HepG2 (cell line): Measurements from ENCODE around the gene ZMAT2. TPM values are rescaled to one million over a fixed set of nuclear protein-coding genes. Genes with fewer than 3 reads are reported as not detected.

Experiments used
- GATA4 ChIP-seq: sonication (generic); IDR thresholded peaks from 2 replicates; pipeline ENCODE4 v1.6.1; 2016; ENCODE audit warnings: antibody characterized with exemption, low read depth, borderline replicate concordance
- SRSF4 ChIP-seq: fragments of 200-400 bp; formaldehyde crosslinking; IDR thresholded peaks from one replicate; pipeline ENCODE4 v1.6.1; 2018; ENCODE audit warnings: mild to moderate bottlenecking, low read depth, low read length, moderate library complexity; ENCODE audit not compliant: poor library complexity, severe bottlenecking
- TP53 ChIP-seq: sonication (generic); formaldehyde crosslinking; conservative IDR thresholded peaks from 2 replicates; pipeline ENCODE4 v1.4.0; 2020; ENCODE audit warnings: missing genetic modification reagents
- YEATS2 ChIP-seq: sonication (generic); formaldehyde crosslinking; IDR thresholded peaks from 2 replicates; pipeline ENCODE4 v1.4.0; 2020; ENCODE audit warnings: missing genetic modification reagents, borderline replicate concordance
- ZNF556 ChIP-seq: sonication (generic); formaldehyde crosslinking; IDR thresholded peaks from 2 replicates; pipeline ENCODE4 v1.4.0; 2020; ENCODE audit warnings: mild to moderate bottlenecking, missing genetic modification reagents, borderline replicate concordance
- polyA plus RNA-seq, 8 experiments: library from polyadenylated mRNA; depleted of rRNA in 3 of 8; stranded (reverse) in 7 of 8; unstranded in 1 of 8; fragments of >200 nt; fragmentation: Illumina TruSeq in 4 of 8; extraction: Trizol in 4 of 8; gene quantifications; 2 replicates each; pipeline versions ENCODE4 v1.2.1 to v1.2.3, GENCODE V29; 2011 to 2016; ENCODE audit warnings: low read depth in 4 of 8, missing spikeins in 1 of 8, mixed read lengths in 1 of 8; ENCODE audit not compliant: insufficient read depth in 1 of 8
- total RNA-seq, 5 experiments: library from RNA; depleted of rRNA; stranded (reverse); fragments of >200 nt; fragmentation: Illumina TruSeq; extraction: Trizol; gene quantifications; 2 replicates each; pipeline ENCODE4 v1.2.3, GENCODE V29; 2016; ENCODE audit warnings: low read depth in 1 of 5
- TF ChIP-seq, protein P1 (sequence below): sonication (generic); formaldehyde crosslinking; IDR thresholded peaks from 2 replicates; pipeline ENCODE4 v1.9.0; 2021; ENCODE audit warnings: mild to moderate bottlenecking, missing genetic modification reagents
- TF ChIP-seq, protein P2 (sequence below): sonication (generic); formaldehyde crosslinking; IDR thresholded peaks from 2 replicates; pipeline ENCODE4 v1.4.0; 2020; ENCODE audit warnings: missing genetic modification reagents
- TF ChIP-seq, protein P3 (sequence below): sonication (generic); formaldehyde crosslinking; IDR thresholded peaks from 2 replicates; pipeline ENCODE4 v1.9.0; 2022; ENCODE audit warnings: missing genetic modification reagents, mild to moderate bottlenecking, borderline replicate concordance
- TF ChIP-seq, protein P4 (sequence below): fragments of 450-650 bp; IDR thresholded peaks from 2 replicates; pipeline ENCODE4 v1.6.1; 2016
- TF ChIP-seq, protein P5 (sequence below): sonication (generic); formaldehyde crosslinking; IDR thresholded peaks from 2 replicates; pipeline ENCODE4 v1.4.0; 2020; ENCODE audit warnings: missing genetic modification reagents, borderline replicate concordance

Gene ZMAT2
- total and polyA plus RNA-seq, 2 of the 13 experiments (the other 11 are each of a cell fraction or from before 2014, with no cell fraction given) = 35.4 to 92.8 TPM

DNA sequence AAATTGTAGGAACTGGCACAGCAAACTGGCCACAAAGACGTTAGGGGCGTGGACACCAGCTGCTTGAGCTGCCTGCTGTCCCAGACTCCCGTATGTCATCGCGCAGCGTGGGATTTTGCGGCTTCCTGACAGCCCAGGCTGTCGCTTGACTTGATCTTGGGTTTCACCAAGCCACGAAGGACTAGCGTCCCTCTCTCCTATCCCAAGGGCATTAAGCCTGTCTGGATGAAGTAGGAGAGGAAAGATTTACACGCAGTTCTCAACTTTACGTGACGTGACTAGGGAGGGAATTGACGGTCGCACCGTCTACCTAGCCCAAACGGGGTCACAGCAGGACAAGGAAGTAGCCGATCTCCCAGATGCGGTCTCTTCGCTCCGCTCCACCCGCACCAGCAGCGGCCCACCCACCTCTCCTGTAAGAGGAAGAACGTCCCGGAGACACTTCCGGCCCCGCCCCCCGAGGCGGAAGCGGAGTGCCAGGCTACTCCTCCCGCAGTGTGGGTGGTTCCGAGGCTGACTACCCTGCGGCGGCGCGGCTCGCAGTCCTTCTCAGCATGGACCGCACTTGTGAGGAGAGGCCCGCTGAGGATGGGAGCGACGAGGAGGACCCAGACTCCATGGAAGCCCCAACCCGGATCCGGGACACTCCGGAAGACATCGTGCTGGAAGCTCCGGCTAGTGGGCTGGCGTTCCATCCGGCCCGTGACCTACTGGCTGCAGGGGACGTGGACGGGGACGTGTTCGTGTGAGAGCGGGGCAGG lies 35.7 kb upstream of the ZMAT2 start, which contains the start of gene WDR55 (continued):
- TF ChIP-seq, protein P1, sequence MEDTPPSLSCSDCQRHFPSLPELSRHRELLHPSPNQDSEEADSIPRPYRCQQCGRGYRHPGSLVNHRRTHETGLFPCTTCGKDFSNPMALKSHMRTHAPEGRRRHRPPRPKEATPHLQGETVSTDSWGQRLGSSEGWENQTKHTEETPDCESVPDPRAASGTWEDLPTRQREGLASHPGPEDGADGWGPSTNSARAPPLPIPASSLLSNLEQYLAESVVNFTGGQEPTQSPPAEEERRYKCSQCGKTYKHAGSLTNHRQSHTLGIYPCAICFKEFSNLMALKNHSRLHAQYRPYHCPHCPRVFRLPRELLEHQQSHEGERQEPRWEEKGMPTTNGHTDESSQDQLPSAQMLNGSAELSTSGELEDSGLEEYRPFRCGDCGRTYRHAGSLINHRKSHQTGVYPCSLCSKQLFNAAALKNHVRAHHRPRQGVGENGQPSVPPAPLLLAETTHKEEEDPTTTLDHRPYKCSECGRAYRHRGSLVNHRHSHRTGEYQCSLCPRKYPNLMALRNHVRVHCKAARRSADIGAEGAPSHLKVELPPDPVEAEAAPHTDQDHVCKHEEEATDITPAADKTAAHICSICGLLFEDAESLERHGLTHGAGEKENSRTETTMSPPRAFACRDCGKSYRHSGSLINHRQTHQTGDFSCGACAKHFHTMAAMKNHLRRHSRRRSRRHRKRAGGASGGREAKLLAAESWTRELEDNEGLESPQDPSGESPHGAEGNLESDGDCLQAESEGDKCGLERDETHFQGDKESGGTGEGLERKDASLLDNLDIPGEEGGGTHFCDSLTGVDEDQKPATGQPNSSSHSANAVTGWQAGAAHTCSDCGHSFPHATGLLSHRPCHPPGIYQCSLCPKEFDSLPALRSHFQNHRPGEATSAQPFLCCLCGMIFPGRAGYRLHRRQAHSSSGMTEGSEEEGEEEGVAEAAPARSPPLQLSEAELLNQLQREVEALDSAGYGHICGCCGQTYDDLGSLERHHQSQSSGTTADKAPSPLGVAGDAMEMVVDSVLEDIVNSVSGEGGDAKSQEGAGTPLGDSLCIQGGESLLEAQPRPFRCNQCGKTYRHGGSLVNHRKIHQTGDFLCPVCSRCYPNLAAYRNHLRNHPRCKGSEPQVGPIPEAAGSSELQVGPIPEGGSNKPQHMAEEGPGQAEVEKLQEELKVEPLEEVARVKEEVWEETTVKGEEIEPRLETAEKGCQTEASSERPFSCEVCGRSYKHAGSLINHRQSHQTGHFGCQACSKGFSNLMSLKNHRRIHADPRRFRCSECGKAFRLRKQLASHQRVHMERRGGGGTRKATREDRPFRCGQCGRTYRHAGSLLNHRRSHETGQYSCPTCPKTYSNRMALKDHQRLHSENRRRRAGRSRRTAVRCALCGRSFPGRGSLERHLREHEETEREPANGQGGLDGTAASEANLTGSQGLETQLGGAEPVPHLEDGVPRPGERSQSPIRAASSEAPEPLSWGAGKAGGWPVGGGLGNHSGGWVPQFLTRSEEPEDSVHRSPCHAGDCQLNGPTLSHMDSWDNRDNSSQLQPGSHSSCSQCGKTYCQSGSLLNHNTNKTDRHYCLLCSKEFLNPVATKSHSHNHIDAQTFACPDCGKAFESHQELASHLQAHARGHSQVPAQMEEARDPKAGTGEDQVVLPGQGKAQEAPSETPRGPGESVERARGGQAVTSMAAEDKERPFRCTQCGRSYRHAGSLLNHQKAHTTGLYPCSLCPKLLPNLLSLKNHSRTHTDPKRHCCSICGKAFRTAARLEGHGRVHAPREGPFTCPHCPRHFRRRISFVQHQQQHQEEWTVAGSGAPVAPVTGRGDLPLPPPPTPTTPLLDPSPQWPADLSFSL (CRISPR knock-in tag) = no peak
- TF ChIP-seq YEATS2 (CRISPR knock-in tag) (peak; percentile 82; the same call in 1 of the 2 replicates), SRSF4 (no peak), ZNF556 (CRISPR knock-in tag) (0 out of 2 replicates have a peak, but pooled peaks have one; percentile 39), GATA4 (peak; percentile 74), TP53 (CRISPR knock-in tag) (no peak)
- TF ChIP-seq, protein P2, sequence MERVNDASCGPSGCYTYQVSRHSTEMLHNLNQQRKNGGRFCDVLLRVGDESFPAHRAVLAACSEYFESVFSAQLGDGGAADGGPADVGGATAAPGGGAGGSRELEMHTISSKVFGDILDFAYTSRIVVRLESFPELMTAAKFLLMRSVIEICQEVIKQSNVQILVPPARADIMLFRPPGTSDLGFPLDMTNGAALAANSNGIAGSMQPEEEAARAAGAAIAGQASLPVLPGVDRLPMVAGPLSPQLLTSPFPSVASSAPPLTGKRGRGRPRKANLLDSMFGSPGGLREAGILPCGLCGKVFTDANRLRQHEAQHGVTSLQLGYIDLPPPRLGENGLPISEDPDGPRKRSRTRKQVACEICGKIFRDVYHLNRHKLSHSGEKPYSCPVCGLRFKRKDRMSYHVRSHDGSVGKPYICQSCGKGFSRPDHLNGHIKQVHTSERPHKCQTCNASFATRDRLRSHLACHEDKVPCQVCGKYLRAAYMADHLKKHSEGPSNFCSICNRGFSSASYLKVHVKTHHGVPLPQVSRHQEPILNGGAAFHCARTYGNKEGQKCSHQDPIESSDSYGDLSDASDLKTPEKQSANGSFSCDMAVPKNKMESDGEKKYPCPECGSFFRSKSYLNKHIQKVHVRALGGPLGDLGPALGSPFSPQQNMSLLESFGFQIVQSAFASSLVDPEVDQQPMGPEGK (CRISPR knock-in tag) = peak; percentile 47; the same call in 1 of the 2 replicates
- TF ChIP-seq, protein P3, sequence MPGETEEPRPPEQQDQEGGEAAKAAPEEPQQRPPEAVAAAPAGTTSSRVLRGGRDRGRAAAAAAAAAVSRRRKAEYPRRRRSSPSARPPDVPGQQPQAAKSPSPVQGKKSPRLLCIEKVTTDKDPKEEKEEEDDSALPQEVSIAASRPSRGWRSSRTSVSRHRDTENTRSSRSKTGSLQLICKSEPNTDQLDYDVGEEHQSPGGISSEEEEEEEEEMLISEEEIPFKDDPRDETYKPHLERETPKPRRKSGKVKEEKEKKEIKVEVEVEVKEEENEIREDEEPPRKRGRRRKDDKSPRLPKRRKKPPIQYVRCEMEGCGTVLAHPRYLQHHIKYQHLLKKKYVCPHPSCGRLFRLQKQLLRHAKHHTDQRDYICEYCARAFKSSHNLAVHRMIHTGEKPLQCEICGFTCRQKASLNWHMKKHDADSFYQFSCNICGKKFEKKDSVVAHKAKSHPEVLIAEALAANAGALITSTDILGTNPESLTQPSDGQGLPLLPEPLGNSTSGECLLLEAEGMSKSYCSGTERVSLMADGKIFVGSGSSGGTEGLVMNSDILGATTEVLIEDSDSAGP = peak; percentile 88; the same call in 1 of the 2 replicates
- TF ChIP-seq, protein P4, sequence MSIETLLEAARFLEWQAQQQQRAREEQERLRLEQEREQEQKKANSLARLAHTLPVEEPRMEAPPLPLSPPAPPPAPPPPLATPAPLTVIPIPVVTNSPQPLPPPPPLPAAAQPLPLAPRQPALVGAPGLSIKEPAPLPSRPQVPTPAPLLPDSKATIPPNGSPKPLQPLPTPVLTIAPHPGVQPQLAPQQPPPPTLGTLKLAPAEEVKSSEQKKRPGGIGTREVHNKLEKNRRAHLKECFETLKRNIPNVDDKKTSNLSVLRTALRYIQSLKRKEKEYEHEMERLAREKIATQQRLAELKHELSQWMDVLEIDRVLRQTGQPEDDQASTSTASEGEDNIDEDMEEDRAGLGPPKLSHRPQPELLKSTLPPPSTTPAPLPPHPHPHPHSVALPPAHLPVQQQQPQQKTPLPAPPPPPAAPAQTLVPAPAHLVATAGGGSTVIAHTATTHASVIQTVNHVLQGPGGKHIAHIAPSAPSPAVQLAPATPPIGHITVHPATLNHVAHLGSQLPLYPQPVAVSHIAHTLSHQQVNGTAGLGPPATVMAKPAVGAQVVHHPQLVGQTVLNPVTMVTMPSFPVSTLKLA = no peak
- TF ChIP-seq, protein P5, sequence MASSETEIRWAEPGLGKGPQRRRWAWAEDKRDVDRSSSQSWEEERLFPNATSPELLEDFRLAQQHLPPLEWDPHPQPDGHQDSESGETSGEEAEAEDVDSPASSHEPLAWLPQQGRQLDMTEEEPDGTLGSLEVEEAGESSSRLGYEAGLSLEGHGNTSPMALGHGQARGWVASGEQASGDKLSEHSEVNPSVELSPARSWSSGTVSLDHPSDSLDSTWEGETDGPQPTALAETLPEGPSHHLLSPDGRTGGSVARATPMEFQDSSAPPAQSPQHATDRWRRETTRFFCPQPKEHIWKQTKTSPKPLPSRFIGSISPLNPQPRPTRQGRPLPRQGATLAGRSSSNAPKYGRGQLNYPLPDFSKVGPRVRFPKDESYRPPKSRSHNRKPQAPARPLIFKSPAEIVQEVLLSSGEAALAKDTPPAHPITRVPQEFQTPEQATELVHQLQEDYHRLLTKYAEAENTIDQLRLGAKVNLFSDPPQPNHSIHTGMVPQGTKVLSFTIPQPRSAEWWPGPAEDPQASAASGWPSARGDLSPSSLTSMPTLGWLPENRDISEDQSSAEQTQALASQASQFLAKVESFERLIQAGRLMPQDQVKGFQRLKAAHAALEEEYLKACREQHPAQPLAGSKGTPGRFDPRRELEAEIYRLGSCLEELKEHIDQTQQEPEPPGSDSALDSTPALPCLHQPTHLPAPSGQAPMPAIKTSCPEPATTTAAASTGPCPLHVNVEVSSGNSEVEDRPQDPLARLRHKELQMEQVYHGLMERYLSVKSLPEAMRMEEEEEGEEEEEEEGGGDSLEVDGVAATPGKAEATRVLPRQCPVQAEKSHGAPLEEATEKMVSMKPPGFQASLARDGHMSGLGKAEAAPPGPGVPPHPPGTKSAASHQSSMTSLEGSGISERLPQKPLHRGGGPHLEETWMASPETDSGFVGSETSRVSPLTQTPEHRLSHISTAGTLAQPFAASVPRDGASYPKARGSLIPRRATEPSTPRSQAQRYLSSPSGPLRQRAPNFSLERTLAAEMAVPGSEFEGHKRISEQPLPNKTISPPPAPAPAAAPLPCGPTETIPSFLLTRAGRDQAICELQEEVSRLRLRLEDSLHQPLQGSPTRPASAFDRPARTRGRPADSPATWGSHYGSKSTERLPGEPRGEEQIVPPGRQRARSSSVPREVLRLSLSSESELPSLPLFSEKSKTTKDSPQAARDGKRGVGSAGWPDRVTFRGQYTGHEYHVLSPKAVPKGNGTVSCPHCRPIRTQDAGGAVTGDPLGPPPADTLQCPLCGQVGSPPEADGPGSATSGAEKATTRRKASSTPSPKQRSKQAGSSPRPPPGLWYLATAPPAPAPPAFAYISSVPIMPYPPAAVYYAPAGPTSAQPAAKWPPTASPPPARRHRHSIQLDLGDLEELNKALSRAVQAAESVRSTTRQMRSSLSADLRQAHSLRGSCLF = no peak
